ENCODE data around the gene STXBP5L.

Gene STXBP5L

DNA sequence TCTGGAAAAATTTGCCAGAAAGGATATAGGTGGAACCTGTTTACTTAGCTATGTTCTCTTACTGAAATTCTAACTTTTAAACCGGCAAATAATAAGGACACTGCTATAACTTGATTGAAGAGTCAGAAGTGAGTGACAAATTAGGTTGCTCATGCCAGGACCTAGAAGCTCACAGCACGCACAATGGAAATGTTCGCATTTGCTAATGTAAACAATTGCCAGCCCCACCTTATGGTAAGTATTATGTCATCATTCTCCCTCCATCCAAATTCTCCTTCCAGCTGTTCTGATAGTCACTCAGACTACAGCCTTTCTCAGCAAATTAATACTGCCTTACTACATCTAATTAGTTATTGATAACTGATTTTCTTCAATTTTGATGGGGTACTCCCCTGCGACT lies 4.8 kb upstream of the STXBP5L start:
- H3K27me3 ChIP-seq (ENCODE audit: low read depth, low read length), result no peaks in the 10 kb centered on the region
- no peaks in the 10 kb centered on the region for H4K20me1 ChIP-seq (ENCODE audit: insufficient read depth, low read length)
- H2AFZ ChIP-seq (ENCODE audit: low read depth, low read length), result no peak overlapping the region
- H3K79me2 ChIP-seq (ENCODE audit: low read length), result no peaks in the 10 kb centered on the region
- H3K9me3 ChIP-seq (ENCODE audit: insufficient read depth, low read length), result no peaks in the 10 kb centered on the region
- H3K36me3 ChIP-seq (replicated peaks; ENCODE audit: low read depth, low read length), result no peaks in the 10 kb centered on the region
- no peak overlapping the region for H3K27ac ChIP-seq (ENCODE audit: low read length)
- no peak overlapping the region for H3K4me2 ChIP-seq (ENCODE audit: low read length)
- H3K4me1 ChIP-seq (ENCODE audit: low read length), result no peaks in the 10 kb centered on the region
- TF ChIP-seq, protein P1, sequence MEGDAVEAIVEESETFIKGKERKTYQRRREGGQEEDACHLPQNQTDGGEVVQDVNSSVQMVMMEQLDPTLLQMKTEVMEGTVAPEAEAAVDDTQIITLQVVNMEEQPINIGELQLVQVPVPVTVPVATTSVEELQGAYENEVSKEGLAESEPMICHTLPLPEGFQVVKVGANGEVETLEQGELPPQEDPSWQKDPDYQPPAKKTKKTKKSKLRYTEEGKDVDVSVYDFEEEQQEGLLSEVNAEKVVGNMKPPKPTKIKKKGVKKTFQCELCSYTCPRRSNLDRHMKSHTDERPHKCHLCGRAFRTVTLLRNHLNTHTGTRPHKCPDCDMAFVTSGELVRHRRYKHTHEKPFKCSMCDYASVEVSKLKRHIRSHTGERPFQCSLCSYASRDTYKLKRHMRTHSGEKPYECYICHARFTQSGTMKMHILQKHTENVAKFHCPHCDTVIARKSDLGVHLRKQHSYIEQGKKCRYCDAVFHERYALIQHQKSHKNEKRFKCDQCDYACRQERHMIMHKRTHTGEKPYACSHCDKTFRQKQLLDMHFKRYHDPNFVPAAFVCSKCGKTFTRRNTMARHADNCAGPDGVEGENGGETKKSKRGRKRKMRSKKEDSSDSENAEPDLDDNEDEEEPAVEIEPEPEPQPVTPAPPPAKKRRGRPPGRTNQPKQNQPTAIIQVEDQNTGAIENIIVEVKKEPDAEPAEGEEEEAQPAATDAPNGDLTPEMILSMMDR (IDR thresholded peaks at IDR 0.05; ENCODE audit: low read depth, low read length), result no peak
- no peak for TF ChIP-seq EZH2phosphoT487 (IDR thresholded peaks at IDR 0.05; ENCODE audit: low read depth)
- no peak overlapping the region for H3K4me3 ChIP-seq (ENCODE audit: low read length)
- no peak overlapping the region for H3K9ac ChIP-seq (ENCODE audit: low read length)

DNA sequence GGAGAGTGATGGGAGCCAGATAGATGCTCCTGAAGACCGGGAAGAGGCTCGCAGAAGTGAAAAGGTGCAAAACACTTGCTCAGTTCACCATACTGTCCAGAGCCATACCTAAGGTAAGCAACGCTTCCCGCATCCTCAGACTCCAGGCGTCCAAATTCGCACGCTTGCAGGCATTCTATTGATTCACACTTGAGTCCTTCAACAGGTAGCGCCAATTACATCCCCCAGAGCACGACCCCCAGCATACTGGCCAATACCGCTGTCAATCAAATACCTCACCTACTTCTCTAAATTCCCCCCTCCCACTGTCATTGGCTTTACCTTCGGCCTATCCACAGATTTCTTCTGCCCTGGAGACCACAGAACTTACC lies 361 bp upstream of the STXBP5L start:
- TF ChIP-seq, protein P1 (IDR thresholded peaks at IDR 0.05; ENCODE audit: low read depth, low read length), result no peak
- TF ChIP-seq EZH2phosphoT487 (IDR thresholded peaks at IDR 0.05; ENCODE audit: low read depth), result no peak
- no peak overlapping the region for H3K4me3 ChIP-seq (ENCODE audit: low read length)
- H3K79me2 ChIP-seq (ENCODE audit: low read length), result no peaks in the 10 kb centered on the region
- H4K20me1 ChIP-seq (ENCODE audit: insufficient read depth, low read length), result no peaks in the 10 kb centered on the region
- no peak overlapping the region for H2AFZ ChIP-seq (ENCODE audit: low read depth, low read length)
- no peak overlapping the region for H3K9ac ChIP-seq (ENCODE audit: low read length)
- H3K4me2 ChIP-seq (ENCODE audit: low read length), result no peak overlapping the region
- H3K4me1 ChIP-seq (ENCODE audit: low read length), result no peaks in the 10 kb centered on the region
- no peak overlapping the region for H3K27ac ChIP-seq (ENCODE audit: low read length)
- no peaks in the 10 kb centered on the region for H3K27me3 ChIP-seq (ENCODE audit: low read depth, low read length)
- no peaks in the 10 kb centered on the region for H3K36me3 ChIP-seq (replicated peaks; ENCODE audit: low read depth, low read length)
- no peaks in the 10 kb centered on the region for H3K9me3 ChIP-seq (ENCODE audit: insufficient read depth, low read length)

GRCh38 chr3:120908795-120909601 lies 993 bp downstream of the STXBP5L start:
- Histone ChIP-seq H3K9ac (ENCODE audit: low read length) (no peak overlapping the region), H3K36me3 (replicated peaks; ENCODE audit: low read depth, low read length) (no peaks in the 10 kb centered on the region), H3K4me1 (ENCODE audit: low read length) (no peaks in the 10 kb centered on the region), H2AFZ (ENCODE audit: low read depth, low read length) (no peak overlapping the region), H3K4me3 (ENCODE audit: low read length) (no peak overlapping the region), H3K9me3 (ENCODE audit: insufficient read depth, low read length) (no peaks in the 10 kb centered on the region), H3K4me2 (ENCODE audit: low read length) (no peak overlapping the region), H4K20me1 (ENCODE audit: insufficient read depth, low read length) (no peaks in the 10 kb centered on the region), H3K79me2 (ENCODE audit: low read length) (no peaks in the 10 kb centered on the region), H3K27me3 (ENCODE audit: low read depth, low read length) (no peaks in the 10 kb centered on the region), H3K27ac (ENCODE audit: low read length) (no peak overlapping the region)
- no peak for TF ChIP-seq EZH2phosphoT487 (IDR thresholded peaks at IDR 0.05; ENCODE audit: low read depth)
- TF ChIP-seq, protein P1 (IDR thresholded peaks at IDR 0.05; ENCODE audit: low read depth, low read length), result no peak

- Histone ChIP-seq H2AFZ (ENCODE audit: low read depth, low read length) (no peak overlapping the region), H4K20me1 (ENCODE audit: insufficient read depth, low read length) (no peaks in the 10 kb centered on the region), H3K4me1 (ENCODE audit: low read length) (no peaks in the 10 kb centered on the region), H3K4me2 (ENCODE audit: low read length) (no peak overlapping the region), H3K27me3 (ENCODE audit: low read depth, low read length) (no peaks in the 10 kb centered on the region), H3K27ac (ENCODE audit: low read length) (no peak overlapping the region), H3K36me3 (replicated peaks; ENCODE audit: low read depth, low read length) (no peaks in the 10 kb centered on the region), H3K79me2 (ENCODE audit: low read length) (no peaks in the 10 kb centered on the region), H3K4me3 (ENCODE audit: low read length) (no peak overlapping the region), H3K9ac (ENCODE audit: low read length) (no peak overlapping the region), H3K9me3 (ENCODE audit: insufficient read depth, low read length) (no peaks in the 10 kb centered on the region)
- no peak for TF ChIP-seq EZH2phosphoT487 (IDR thresholded peaks at IDR 0.05; ENCODE audit: low read depth)
- TF ChIP-seq, protein P1 (IDR thresholded peaks at IDR 0.05; ENCODE audit: low read depth, low read length), result no peak
These were observed 1.5 kb downstream of the STXBP5L start for GRCh38 chr3:120909602-120909878.

Measured in OCI-LY3 (cell line).